Hepatocyte (in vitro differentiated cells): Measurements from ENCODE around the gene DOCK2. TPM values are rescaled to one million over a fixed set of nuclear protein-coding genes. Genes with fewer than 3 reads are reported as not detected.

ENCODE experiments used
- DNase-seq: peaks from one replicate; pipeline ENCODE4 v3.0.0-alpha.2; 2016; ENCODE audit warnings: low spot score
- H2AFZ ChIP-seq: fragments of 200-600 bp; sonication (generic); 2 replicates; pipeline ENCODE4 v1.6.0; 2016; ENCODE audit warnings: antibody characterized with exemption, mild to moderate bottlenecking
- H3K27ac ChIP-seq: fragments of 200-600 bp; sonication (generic); 2 replicates; pipeline ENCODE4 v1.5.1; 2016; ENCODE audit warnings: mild to moderate bottlenecking
- H3K27me3 ChIP-seq: fragments of 200-600 bp; sonication (generic); 2 replicates; pipeline ENCODE4 v1.6.1; 2016
- H3K36me3 ChIP-seq: fragments of 200-600 bp; sonication (generic); replicated peaks from 2 replicates; pipeline ENCODE4 v1.5.1; 2016; ENCODE audit warnings: low read depth; ENCODE audit not compliant: insufficient read depth
- H3K4me1 ChIP-seq: fragments of 200-600 bp; sonication (generic); 2 replicates; pipeline ENCODE4 v1.5.1; 2016; ENCODE audit warnings: mild to moderate bottlenecking, moderate library complexity; ENCODE audit not compliant: insufficient read depth
- H3K4me2 ChIP-seq: fragments of 200-600 bp; sonication (generic); 2 replicates; pipeline ENCODE4 v1.6.0; 2016
- H3K4me3 ChIP-seq: fragments of 200-600 bp; sonication (generic); 2 replicates; pipeline ENCODE4 v1.5.1; 2016; ENCODE audit warnings: mild to moderate bottlenecking
- H3K79me2 ChIP-seq: fragments of 200-600 bp; sonication (generic); 2 replicates; pipeline ENCODE4 v1.6.0; 2017; ENCODE audit warnings: mild to moderate bottlenecking
- H3K9me2 ChIP-seq: fragments of 200-600 bp; sonication (generic); replicated peaks from 2 replicates; pipeline ENCODE4 v1.6.0; 2017; ENCODE audit warnings: mild to moderate bottlenecking; ENCODE audit not compliant: insufficient read depth
- H3K9me3 ChIP-seq: fragments of 200-600 bp; sonication (generic); 2 replicates; pipeline ENCODE4 v1.5.1; 2016; ENCODE audit warnings: low read depth, mild to moderate bottlenecking
- H4K20me1 ChIP-seq: fragments of 200-600 bp; sonication (generic); 2 replicates; pipeline ENCODE4 v1.6.0; 2016; ENCODE audit warnings: mild to moderate bottlenecking; ENCODE audit not compliant: insufficient read depth, poor library complexity, severe bottlenecking
- CTCF ChIP-seq: fragments of 200-600 bp; sonication (generic); IDR thresholded peaks from 2 replicates; pipeline ENCODE4 v1.5.1; 2016; ENCODE audit warnings: antibody characterized with exemption, mild to moderate bottlenecking; ENCODE audit not compliant: poor library complexity
- EZH2 ChIP-seq: fragments of 200-600 bp; sonication (generic); IDR thresholded peaks from 2 replicates; pipeline ENCODE4 v1.6.1; 2016; ENCODE audit warnings: antibody characterized with exemption, mild to moderate bottlenecking, borderline replicate concordance
- EZH2phosphoT487 ChIP-seq: fragments of 200-600 bp; sonication (generic); IDR thresholded peaks from one replicate; pipeline ENCODE4 v1.6.1; 2018; ENCODE audit warnings: antibody characterized with exemption, mild to moderate bottlenecking, low read depth, moderate library complexity; ENCODE audit not compliant: unreplicated experiment, severe bottlenecking
- WGBS: methylation state at CpG from one replicate; pipeline ENCODE4 v1.1.6; 2016; ENCODE audit warnings: low lambda C conversion rate; ENCODE audit errors: missing lambda C conversion rate; 5-methylcytosine and 5-hydroxymethylcytosine counted together
- polyA plus RNA-seq: library from polyadenylated mRNA; unstranded; fragments of >200 nt; fragmentation: Nextera tagmentation; extraction: Ambion mirVana; gene quantifications from 2 replicates; pipeline ENCODE4 v1.2.1, GENCODE V29; 2016
- total RNA-seq: library from RNA; depleted of rRNA; stranded (reverse); fragments of >200 nt; gene quantifications from 2 replicates; pipeline ENCODE4 v1.2.3, GENCODE V29; 2014

The DOCK2 gene
- total and polyA plus RNA-seq, 2 experiments from 2014 or later: 0.60 TPM; not detected in 1

GRCh38 chr5:170028124-170028523 is 391.0 kb downstream of the DOCK2 start:
- Histone ChIP-seq H2AFZ (no peak overlapping the region), H3K9me3 (no peaks in the 10 kb centered on the region), H3K4me1 (no peaks in the 10 kb centered on the region), H3K36me3 (no peaks in the 10 kb centered on the region), H3K79me2 (no peaks in the 10 kb centered on the region), H4K20me1 (no peaks in the 10 kb centered on the region), H3K4me3 (no peak overlapping the region), H3K9me2 (no peaks in the 10 kb centered on the region), H3K27me3 (peaks cover 12% of the 10 kb centered on the region), H3K4me2 (no peak overlapping the region), H3K27ac (no peak overlapping the region)
- TF ChIP-seq EZH2phosphoT487 (no peak), EZH2 (no peak), CTCF (no peak)
- 57% methylated on average over 2 of the region's 2 CpGs for WGBS
- DNase-seq: no peak

- WGBS: 88% methylated on average over 10 of the region's 10 CpGs
- Histone ChIP-seq H3K9me3 (no peaks in the 10 kb centered on the region), H3K4me2 (no peak overlapping the region), H3K36me3 (no peaks in the 10 kb centered on the region), H4K20me1 (no peaks in the 10 kb centered on the region), H3K9me2 (no peaks in the 10 kb centered on the region), H3K27ac (no peak overlapping the region), H2AFZ (no peak overlapping the region), H3K27me3 (no peaks in the 10 kb centered on the region), H3K4me3 (no peak overlapping the region), H3K4me1 (no peaks in the 10 kb centered on the region), H3K79me2 (no peaks in the 10 kb centered on the region)
- no peak for DNase-seq
- TF ChIP-seq EZH2phosphoT487 (no peak), CTCF (no peak), EZH2 (no peak)
Observed at GRCh38 chr5:170034231-170034630, 397.2 kb downstream of the DOCK2 start.

DNA sequence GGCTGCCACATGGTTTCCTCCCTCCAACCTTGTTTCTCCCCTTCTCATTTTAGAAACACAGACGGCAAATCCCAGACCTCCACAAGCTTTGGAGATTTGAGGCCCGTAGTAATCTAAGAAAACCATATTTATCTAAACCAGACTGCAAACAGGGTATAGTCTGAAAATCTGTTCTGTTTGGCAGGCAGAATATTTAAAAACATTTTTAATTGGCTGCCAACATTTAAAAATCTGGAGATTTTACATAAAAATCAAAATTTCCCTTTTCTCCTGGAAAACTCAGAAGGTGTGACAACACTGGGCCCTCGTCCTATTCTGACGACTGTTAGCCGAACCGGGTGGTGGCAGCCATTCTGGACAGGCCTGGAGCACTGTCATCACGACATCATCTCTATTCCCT is 401.2 kb downstream of the DOCK2 start:
- 92% methylated on average over 7 of the region's 7 CpGs for WGBS
- Histone ChIP-seq H3K79me2 (no peaks in the 10 kb centered on the region), H3K27ac (no peak overlapping the region), H4K20me1 (no peaks in the 10 kb centered on the region), H3K27me3 (no peaks in the 10 kb centered on the region), H3K9me3 (no peaks in the 10 kb centered on the region), H3K4me3 (no peak overlapping the region), H3K9me2 (no peaks in the 10 kb centered on the region), H3K4me2 (no peak overlapping the region), H3K4me1 (no peaks in the 10 kb centered on the region), H3K36me3 (no peaks in the 10 kb centered on the region), H2AFZ (no peak overlapping the region)
- no peak for TF ChIP-seq CTCF
- no peak for TF ChIP-seq EZH2phosphoT487
- no peak for TF ChIP-seq EZH2
- no peak for DNase-seq

DNA sequence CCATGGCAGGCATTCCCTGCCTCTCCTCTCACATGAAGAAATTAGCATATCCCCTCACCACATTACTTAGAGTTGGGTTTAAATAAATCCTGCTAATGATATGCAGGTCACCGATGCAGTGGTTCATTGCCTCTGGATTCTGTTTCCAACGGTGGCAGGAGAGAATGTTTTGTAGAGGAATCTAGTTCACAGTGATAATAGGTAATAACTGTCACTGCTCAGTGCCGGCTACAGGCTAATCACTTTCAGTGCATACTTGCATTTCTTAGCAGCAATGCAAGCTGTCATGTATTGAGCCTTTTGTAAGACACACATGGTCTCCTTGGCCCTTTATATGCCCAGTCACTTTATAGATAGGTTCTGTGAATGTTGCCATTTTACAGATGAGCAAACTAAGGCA is 402.8 kb downstream of the DOCK2 start:
- Histone ChIP-seq H3K4me2 (no peak overlapping the region), H3K36me3 (no peaks in the 10 kb centered on the region), H3K4me1 (no peaks in the 10 kb centered on the region), H2AFZ (no peak overlapping the region), H4K20me1 (no peaks in the 10 kb centered on the region), H3K4me3 (no peak overlapping the region), H3K27me3 (no peaks in the 10 kb centered on the region), H3K9me2 (no peaks in the 10 kb centered on the region), H3K79me2 (no peaks in the 10 kb centered on the region), H3K27ac (no peak overlapping the region), H3K9me3 (no peaks in the 10 kb centered on the region)
- WGBS: 73% methylated on average over 3 of the region's 3 CpGs
- DNase-seq: no peak
- TF ChIP-seq EZH2: no peak
- no peak for TF ChIP-seq EZH2phosphoT487
- no peak for TF ChIP-seq CTCF
